ENCODE data around the gene SLC25A38.

DNA sequence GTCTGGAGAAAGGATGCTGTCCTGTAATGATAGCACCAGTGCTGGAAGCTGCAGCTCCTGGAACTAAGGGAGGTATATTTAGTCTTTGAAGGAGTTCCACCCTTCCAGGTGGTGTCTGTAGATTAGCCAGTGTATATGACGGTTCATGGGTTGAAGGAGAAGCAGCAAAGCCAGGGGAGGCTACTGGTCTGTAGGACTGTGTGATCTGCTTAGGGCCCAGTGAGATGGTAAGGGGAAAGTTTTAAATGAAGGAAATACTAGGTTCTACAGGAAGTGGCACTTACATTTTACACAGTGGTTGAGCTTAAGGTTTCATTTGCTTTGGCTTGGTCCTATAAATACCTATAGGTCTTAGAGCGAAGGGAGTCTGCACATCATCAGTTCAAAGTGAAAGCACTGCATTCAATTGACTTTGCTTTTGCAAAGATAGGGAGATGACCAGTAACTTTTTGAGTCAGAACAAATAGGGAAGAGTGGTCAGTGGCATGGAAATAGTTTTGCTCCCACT is 5.6 kb downstream of the SLC25A38 start:
- no peak for TF ChIP-seq CTCF (IDR thresholded peaks at IDR 0.05)
- no peak for TF ChIP-seq POLR2A (IDR thresholded peaks at IDR 0.05)

Data from esophagus squamous epithelium (tissue), 4 donors.